GM12891 (cell line): ENCODE data around the gene USP37.

Source experiments
- POLR2A ChIP-seq: IDR thresholded peaks from 2 replicates; pipeline ENCODE4 v1.6.1; 2011; ENCODE audit warnings: low read depth, low read length, control low read depth
- POLR2AphosphoS5 ChIP-seq: IDR thresholded peaks from 2 replicates; pipeline ENCODE4 v1.6.1; 2011; ENCODE audit warnings: low read depth, low read length, control low read depth
- TAF1 ChIP-seq: IDR thresholded peaks from 2 replicates; pipeline ENCODE4 v1.6.1; 2011; ENCODE audit warnings: low read depth, low read length, control low read depth

GRCh38 chr2:218402491-218402901, 165.7 kb downstream of the USP37 start:
- TF ChIP-seq POLR2A (no peak), TAF1 (no peak), POLR2AphosphoS5 (no peak)
